T-helper 1 cell (primary cell): ENCODE data around the gene CYTH1.
"Not testable (repeated sequence)": the region's sequence is repeated elsewhere in the genome, so short reads cannot be mapped to it uniquely, and the experiment has no call there.

Experiments
- DNase-seq, 5 donors: peaks; one replicate each; pipeline ENCODE4 v3.0.0-alpha.2; 2012 to 2020

Gene CYTH1

GRCh38 chr17:78687125-78687524 lies 94.9 kb downstream of the CYTH1 start:
- no peak for DNase-seq

- DNase-seq = no peak
These were observed 98.0 kb downstream of the CYTH1 start for GRCh38 chr17:78684026-78684425.

DNA sequence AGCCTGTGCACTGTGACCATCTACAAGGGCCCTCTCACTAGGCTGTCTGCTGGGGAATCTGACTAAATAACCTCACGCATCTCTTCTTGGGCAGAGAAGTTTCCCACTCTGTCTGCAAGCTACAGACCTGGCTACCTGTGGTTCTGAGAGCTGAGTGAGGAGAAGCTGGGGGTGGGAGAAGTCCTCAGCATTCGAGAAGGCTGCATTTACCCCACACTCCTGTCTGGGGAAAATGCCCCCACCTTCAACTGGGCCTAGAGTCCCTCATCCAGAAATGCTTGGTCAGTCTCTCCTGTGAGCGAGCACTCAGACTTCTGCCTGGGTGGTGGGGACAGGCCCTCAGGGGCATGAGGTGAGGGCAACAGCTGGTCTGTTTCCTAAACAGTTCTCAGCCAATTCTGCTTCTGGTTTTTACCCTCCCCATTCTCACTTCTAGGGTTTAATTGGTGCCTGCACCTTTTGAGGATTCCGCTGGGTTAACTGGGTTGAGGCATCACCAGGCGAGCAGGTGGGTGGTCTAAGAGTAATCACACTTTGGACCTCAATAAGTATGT lies 98.6 kb downstream of the CYTH1 start:
- DNase-seq = no peak

DNA sequence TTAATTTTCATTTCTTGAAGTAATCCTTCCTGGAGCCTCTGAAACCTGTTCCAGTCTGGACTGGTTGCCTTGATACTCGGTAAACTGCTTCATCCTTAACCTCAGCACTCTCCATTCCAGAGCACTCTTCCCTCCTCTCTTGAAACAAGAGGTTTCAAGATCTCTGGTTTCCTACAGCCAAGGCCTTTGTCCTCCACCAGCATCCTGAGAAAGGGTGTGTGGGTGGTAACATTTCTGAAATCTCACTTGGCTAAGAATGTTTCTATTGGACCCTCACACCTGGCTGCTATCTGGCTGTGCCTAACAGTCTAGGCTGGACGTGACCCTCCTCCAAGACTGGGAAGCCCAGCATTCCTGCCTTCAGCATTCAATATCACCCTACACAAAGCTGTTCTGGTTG lies 99.7 kb downstream of the CYTH1 start:
- DNase-seq = no peak

GRCh38 chr17:78680436-78680835 lies 101.6 kb downstream of the CYTH1 start:
- no peak for DNase-seq

DNA sequence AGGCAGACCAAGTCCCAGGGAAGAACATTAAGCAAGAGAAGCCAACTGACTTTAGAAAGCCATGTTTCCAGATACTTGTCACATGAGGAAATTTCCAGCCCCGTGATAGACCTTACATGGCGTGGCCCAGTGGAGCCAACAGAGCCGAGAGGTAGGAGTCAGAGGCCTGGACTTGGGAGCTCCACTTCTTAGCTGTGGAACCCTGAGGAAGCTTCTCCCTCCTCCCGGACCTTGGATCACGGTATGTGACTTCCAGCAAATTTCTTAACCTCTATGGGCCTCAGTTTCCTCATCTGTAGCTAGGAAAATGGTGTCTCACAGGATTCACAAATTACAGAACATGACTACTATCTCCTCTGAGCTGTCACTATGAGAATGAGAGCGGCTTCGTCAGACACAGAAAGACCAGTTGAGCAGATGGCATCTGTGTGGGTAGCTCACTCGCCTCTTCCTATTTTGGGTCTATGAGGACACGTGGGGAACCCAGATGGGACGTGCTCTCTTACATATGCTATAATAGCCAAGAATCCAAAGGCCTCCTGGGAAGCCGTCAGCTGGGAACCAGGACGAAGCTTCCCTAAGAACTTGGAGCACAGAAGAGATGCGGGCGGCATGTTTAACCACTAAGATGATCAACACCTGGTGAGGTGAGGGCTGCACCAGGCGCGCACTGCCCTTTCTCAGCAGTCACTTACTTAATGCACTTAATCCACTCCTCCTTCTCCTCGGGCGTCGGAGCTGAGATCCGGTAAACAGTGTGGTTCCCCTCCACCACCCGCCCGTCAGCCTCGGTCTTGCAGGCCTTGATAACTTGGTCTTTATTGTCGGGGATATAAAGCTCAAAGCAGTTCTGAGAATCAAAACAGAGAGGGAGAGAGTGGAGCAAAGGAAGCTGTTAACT lies 102.3 kb downstream of the CYTH1 start:
- no peak for DNase-seq

DNA sequence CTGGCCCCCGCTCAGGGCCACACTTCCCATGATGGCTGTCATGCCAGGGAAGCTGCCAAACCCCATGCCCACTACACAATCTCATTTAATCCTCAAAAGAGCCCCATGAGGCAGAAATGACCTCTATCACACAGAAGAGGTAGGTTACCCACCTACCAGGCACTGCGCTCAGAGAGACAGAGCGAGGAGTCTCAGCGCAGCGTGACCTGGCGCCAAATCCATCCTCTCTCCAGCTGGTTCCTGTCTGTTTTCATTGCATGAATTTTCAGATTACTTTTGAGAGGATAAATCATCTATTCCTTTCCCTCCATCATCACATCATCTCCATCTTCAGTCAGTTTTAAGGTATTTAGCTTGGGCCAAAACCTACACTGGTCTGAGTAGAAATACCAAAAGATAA lies 103.4 kb downstream of the CYTH1 start:
- DNase-seq = no peak

- DNase-seq = no peak
These were observed 103.9 kb downstream of the CYTH1 start for GRCh38 chr17:78678222-78678557.

DNA sequence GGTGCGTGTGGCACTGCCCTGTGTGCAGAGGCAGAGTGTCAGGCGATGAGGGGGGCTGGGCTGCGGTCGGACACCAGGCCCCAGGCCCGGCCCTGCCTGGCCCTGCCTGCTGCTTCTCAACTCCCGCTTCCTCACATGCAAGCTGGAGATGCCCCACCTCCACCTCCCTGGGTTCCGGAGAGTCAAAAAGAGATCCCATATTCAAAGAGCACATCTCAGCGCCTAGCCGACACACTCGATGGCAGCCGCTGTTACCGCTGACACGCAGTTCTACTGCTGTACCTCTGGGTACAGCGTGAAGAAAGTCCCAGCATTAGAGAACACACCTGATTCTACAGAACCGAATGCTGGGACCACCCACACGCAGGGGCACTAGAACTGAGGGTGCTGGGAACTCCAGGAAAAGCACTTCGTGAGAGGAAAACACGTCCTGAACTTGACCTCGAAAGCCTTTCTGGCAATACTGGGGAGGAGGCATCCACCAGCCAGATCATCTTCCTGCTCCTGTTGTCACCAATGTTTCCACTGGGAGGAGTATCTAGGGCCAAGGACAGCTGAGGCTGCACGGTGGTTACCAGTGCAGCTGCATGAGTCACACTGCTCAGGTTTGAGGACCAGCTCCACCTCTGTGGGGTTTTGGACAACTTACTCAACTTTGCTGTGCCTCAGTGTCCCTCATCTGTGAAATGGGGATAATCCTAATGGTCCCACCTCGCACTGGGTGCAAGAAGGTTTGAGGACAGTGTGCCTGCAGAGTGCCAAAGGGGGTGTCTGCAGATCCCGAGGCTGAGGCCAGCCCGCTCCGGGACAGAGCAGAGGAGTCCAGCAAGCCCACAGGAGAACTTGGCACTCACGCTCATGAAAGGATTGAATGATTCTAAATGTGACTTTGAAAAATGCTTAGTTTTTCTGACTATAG lies 104.5 kb downstream of the CYTH1 start:
- DNase-seq = no peak

GRCh38 chr17:78676412-78677302 lies 105.4 kb downstream of the CYTH1 start:
- DNase-seq = no peak

DNA sequence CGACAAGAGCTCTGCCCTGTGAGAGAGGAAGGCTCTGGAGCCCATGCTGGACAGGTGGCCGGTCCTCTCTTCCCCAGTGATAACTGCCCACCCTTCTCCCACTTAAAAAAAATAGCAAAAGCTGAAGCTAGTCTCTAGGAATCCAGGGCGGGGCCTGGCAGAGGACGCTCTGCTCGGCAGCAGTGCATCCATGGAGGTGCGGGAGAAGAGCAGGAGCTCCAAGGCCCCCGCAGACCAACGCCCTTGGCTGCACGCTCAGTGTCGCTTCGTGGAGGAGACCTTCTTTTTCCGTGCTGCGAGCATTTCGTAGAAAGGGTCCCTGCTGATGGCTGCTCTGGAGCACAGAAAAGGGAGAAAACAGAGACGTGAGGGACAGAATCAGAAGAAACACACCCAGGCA lies 106.2 kb downstream of the CYTH1 start:
- no peak for DNase-seq

DNA sequence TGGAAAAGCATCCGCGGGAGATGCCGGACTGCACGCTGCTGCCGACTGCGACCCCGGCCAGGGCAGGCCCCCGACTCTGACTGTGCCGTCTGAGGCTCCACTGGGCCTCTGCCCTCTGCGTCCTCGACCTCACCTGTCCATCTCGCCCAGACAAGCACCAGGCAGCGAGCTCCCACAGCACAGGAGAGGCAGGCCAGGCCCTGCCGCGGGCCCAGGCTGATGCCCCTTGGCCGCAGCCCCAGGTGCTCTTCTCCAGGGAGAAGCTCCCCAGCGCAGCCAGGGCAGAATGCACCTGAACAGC lies 106.8 kb downstream of the CYTH1 start:
- DNase-seq = no peak

DNA sequence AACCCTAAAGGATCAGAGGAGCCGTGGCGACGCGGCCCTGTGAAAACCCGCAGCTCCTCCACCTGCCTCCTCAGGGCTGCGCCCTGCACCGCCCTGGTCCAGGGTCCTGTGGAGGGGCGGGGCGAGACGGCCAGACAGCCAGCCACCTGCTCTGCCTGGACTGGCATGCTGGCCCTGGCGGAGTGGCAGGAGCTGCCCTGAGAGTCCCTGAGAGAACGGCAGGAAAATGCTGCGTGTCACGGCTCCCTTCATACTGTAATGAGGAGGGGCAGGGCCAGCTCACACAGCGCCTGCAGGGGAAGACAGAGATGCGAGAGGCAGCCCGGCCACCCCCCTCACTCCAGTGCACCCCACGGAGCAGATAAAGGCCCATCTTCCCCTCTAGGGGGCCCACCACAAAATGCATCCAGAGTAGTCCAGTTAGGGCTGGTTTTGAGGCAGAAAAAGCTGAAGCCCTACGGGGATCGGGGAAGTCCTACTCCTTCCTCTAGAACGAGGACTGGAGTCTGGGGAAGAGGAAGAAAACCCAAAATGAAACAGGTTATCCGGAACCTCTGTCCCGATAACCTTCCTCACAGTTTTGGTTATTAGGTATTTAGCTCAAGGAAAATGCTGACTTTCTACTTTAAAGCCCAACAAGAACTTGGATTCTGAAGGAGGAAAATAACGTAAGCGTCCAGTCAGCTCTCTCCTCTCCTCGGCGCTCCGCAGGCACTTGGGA lies 107.3 kb downstream of the CYTH1 start:
- DNase-seq = no peak

DNA sequence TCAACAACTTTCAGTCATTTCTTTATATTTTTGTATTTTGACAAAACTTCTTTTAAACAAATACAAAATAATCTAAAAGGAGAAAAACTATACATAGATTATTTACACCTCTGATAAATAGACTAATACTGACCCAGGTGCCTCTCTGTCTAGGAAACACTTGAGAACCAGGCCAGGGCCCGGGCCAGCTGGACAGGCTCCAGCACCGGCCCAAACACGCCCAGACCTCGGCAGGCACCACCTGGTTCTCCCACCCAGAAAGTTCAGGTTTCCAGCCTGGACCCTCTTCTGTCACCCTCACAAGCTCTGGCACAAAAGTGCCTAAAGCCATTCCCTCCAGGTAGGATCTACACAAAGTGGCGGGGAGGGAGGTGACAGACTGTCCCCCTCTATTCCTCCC lies 107.9 kb downstream of the CYTH1 start:
- no peak for DNase-seq

DNA sequence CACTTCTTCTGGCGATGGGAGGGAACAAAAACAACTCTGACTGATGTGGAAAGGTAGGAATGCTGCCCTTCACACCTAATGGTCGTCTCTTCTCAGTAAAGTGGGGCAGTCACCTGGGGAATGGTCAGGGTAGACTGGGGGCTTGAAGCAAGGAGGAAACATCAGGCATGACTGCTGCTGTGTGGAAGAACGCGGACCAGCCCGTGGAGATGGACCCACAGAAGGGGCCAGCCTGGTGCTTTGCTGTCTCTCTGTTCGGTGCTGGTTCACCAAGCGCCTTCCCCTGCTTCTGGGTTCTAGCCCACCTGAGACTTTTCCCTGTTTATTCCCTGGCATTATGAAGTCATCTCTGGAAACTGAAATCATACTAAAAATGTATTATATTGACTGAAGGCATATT lies 108.7 kb downstream of the CYTH1 start:
- DNase-seq = no peak

GRCh38 chr17:78672871-78673371 lies 109.2 kb downstream of the CYTH1 start:
- no peak for DNase-seq

DNA sequence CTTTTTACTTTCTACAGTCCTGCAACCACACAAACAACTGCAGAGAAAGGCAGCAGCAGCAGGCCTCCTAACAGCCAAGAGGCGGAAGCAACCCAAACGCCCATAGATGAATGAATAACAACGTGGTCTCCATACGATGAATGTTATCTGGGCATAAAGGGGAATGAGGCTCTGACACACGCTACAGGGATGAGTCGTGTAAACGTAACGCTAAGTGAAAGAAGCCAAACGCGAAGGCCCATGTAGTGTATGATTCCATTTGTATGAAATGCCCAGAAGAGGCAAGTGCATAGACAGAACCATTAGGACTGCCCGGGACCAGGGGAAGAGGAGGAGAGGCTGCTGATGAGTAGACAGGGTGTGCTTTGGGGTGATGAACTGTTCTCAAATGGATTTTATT lies 110.1 kb downstream of the CYTH1 start:
- DNase-seq = no peak

GRCh38 chr17:78671726-78672001 lies 110.4 kb downstream of the CYTH1 start:
- DNase-seq = not testable (repeated sequence)

DNA sequence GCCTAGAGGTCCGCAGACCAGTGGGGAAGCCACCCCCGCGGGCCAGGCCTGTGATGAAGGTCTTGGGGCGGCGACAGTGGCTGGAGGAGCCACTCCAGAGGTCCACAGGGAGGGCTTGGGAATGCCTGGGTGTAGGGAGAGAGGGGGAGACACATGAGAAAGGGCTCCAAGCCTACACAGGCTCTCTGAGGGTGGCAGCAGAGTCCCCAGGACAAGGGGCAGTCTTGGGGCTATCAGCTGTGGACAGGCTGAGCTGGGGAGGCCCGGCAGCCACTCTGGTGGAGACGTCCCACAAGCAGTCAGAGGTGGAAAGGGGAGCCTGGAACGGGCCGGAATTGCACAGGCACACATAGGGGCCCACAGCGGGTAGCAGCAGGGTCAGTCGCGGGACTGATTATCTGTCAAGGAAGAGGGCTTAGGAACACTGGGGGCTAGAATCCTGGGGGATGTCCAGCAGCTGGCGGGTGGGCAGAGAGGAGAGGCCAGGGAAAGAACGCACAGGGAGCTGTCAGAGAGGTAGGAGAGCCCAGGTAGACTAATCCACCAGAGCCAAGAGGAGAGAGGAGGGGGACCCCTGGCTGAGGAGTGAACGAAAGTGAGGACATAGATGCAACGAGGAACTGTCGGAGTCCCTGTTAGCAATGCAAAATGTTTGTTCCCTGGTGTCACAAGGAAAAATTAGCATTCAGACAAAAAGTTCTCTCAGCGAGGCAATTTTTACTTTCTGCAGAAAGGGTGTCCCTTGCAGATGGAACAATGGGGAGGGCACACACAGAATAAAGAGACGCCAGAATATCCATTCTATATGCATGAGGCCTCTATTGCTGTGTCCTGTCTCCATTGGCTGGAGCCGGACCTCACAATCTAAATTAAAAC lies 111.0 kb downstream of the CYTH1 start:
- DNase-seq = no peak

GRCh38 chr17:78669975-78670518 lies 112.0 kb downstream of the CYTH1 start:
- no peak for DNase-seq
